DMS79 (cell line): ENCODE data around the gene MASP2.
A peak's percentile ranks its signal among the peaks of the same experiment; 100 is the strongest.
"Not testable (repeated sequence)": the region's sequence is repeated elsewhere in the genome, so short reads cannot be mapped to it uniquely, and the experiment has no call there.

Source experiments
- DNase-seq: peaks from one replicate; lab custom pipeline; 2025; lab: John Stamatoyannopoulos, UW

The MASP2 gene

GRCh38 chr1:11046625-11047365, at the start of gene MASP2:
TSS of gene MASP2 (minus strand) at chr1:11047239. CDS start at chr1:11047207, 32 bp downstream.
- DNase-seq: no peak

- DNase-seq: not testable (repeated sequence)
Measured at GRCh38 chr1:11083784-11084183, 36.7 kb upstream of the MASP2 start.

DNA sequence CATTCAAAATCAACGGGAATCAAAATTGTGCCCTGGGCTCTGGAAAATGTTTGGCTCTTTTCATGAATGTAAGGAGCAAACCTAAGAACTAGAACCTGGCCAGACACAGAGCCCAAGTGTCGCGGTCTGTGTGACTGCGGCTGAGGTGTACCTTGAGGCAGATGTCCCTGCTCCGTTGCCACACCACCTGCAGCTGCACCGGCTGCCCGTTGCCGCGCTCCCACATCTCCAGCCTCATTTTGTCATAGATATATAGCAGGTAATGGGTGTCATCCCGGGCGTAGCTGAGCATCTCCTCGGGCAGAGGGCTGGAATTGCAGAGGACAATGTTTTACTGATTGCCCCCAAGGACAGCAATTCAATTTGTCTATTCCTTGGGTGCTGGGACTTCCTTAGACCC, 33.9 kb upstream of the MASP2 start:
- no peak for DNase-seq

- no peak for DNase-seq
Measured at GRCh38 chr1:11078631-11079030, 31.6 kb upstream of the MASP2 start.

- DNase-seq: not testable (repeated sequence)
Measured at GRCh38 chr1:11073398-11073797, 26.4 kb upstream of the MASP2 start.

DNA sequence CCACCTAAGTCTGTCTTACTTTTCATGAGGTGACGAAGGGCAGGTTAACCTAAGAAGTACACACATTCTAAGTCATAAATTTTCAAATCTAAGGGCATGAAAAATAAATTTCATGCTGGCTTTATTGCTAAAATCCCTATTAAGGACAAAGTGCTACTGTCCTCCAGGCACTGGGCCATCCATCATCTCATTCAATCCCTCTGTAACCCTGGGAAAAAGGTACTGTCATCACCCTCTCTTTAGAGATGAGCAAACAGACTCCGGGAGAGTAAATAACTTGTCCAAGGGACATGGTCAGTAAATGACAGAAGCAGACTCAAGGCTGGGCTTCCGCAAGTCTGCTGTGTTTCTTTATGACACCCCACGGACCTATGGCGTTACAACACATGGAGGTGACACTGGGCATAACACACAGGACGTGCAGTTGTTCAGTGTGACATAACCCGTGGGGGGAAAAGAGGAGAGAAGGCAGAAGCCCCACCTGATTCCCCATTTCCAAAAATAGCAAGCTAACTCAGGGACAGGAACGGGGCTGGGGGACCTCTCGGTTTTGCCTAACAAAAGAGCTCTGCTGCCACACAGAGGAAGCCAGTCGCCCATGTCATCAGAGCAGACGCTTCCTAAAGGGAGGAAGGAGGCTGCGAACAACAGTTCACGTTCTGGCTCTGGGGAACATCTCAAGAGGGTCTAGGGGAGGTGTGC, 25.3 kb upstream of the MASP2 start:
- DNase-seq: peak; percentile 91

- DNase-seq: peak; percentile 98
Measured at GRCh38 chr1:11071463-11072215, 24.6 kb upstream of the MASP2 start.

GRCh38 chr1:11070876-11071275, 23.8 kb upstream of the MASP2 start:
- DNase-seq: no peak

DNA sequence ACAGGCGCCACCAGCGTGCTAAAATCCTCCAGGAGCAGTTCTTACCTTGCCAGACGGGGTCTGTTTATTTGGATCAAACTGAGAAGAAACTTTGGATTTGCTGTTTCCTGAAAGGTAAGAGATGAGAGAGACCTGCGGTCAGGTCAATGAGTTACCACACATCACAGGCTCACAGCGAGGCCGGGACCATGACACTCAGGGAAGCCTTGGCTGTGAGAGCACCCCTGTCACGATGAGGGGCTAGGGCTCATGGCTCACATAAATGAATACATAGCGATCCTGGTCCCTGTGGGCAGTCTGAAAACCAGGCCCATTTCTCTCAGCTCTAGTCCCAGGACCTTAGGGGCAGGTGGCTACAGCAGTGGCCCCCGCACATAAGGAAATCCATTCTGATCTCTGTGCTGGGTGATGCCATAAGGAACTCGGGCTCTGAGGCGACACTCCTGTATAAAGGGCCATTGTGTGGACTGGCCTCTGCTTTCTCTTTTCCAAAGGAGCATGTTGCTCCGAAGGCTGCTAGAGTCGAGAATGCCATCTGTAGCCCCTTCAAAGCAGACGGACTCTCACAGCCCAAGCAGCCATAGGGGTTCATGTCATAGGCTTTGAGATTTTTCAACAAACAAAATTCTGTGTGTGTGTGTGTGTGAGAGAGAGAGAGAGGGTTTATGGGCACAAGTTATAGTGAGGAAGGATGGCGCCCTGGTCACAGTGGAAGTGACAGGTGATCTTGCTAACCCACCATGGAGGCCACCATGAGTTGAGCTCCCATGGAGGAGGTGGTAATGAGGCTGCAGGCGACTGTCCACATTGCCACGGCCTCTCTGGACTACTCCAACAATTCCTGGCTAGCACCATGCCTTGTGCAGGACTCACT, 21.8 kb upstream of the MASP2 start:
- DNase-seq: no peak

DNA sequence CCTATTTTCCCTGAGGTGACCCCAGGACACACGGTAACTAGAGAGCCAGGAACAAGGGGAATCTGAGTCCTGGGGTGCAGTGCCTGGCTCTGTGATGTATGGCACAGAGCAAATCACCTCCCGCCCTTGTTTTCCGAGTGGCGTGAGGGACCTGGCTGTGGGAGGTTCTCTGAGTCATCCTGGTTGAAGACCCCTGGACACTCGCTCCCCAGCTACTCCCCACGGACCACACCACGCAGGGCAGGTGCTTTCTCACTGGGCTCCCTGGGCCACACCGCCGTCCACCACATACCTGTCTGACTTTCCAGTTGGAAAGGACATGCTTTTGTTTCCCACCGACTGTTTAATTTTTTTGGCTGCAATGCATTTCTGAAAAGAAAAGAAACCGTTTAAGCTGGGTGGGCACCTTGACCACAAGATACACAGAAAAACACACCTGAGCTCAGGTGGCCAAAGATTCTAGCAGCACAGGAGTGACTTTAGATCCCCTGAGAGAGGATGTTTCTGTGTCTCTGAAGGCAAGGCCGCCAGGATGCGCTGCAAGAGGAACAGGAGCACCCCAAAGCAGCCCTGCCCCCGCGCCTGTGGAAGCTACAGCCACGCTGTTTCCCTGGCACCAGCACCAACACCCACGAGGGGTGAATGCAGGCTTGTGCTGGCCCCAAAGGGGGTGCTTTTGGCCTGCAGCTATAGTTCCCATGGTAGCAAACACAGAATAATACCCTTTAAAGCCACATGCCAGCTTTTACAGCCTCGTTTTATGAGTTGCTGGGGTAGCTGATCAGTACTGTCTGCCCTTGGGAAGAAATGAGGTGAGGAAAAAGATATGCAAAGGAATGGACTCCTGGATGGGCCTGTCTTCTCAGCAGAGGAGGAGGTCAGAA, 20.9 kb upstream of the MASP2 start:
- no peak for DNase-seq

DNA sequence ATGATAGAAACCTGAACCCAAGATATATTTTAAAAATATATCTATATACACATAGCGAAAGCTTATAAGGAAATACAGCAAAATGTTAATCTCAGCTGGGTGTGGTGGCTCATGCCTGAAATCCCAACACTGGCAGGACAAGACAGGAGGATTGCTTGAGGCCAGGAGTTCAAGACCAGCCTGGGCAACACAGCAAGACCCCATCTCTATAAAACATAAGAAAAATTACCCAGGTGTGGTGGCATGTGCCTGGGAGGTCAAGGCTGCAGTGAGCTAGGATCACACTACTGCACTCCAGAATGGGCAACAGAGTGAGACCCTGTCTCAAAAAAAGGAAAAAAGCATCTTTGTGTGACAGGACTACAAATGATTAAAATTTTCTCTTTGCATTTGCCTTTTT, 18.8 kb upstream of the MASP2 start:
- no peak for DNase-seq

- DNase-seq: no peak
Measured at GRCh38 chr1:11064942-11065341, 17.9 kb upstream of the MASP2 start.

DNA sequence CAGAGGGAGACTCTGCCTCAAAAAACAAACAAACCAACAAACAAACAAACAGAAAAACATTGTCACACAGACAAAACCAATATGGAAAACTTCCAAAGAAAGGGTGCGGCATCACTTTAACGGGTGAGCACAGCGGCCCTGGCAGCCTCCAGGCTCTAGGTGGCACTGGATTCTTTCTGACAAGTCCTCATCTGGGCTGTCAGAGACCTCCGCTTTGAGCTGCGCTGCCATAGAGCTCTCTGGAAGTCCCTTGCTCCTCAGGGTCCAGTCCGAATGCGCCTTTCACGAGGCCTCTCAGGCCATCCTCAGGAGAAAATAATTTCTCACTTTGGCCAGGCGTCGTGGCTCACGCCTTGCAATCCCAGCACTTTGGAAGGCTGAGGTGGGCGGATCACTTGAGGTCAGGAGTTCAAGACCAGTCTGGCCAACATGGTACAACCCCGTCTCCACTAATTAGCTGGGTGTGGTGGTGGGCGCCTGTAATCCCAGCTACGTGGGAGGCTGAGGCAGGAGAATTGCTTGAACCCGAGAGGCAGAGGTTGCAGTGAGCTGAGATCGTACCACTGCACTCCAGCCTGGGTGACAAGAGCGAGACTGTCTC, 17.0 kb upstream of the MASP2 start:
- DNase-seq: not testable (repeated sequence)

DNA sequence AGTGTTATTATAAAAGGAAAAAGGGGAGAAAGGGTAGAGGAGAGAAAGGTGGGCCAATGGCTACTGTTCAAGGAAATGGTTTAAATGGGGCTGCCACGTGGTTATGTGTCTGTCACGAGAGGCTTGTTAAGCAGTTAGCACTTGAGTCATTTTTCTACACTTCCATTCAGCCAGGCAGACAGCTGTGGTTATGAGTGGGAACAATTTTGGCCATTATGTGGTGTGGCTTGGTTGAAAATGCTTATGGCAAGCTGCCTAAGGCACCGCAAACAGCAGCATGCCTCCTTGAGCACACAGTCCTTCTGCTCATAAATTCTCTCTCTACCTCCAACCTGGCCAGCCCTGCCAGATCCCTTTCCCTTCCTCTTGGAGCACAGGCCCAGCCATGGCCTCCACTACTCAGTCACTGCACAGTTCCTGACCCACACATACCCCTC, 15.9 kb upstream of the MASP2 start:
- peak; percentile 93 for DNase-seq

DNA sequence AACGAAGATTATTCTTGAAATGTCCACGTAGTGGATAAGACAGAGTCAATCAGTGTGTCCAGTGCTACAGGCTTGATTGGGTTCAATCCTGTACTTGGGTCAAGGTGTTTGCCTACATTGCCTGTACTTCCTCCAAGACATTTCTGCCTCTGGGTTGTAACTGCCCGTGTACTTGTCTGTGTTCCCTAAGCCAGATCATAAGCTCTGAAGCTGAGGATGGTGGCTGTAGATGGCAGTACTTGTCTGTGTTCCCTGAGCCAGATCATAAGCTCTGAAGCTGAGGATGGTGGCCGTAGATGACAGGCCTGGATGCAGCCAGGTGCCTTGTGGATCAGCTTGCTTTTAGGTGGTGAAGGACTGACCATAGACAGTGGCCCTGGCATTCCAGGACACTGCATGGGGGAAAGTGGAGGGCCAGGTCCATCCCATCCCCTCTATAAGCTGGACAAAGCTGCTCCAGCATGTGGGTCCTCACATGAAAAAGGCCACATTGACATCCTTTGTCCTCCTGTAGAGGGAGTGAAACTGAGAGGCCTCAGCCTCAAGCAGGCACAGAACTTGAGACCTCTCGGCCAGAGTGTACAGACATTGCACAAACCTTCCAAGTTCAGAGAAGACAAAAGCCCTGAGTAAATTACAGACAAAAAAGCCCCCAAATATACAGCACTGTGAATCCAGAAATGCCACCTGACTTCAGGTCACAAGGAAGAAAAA, 14.8 kb upstream of the MASP2 start:
- DNase-seq: no peak

DNA sequence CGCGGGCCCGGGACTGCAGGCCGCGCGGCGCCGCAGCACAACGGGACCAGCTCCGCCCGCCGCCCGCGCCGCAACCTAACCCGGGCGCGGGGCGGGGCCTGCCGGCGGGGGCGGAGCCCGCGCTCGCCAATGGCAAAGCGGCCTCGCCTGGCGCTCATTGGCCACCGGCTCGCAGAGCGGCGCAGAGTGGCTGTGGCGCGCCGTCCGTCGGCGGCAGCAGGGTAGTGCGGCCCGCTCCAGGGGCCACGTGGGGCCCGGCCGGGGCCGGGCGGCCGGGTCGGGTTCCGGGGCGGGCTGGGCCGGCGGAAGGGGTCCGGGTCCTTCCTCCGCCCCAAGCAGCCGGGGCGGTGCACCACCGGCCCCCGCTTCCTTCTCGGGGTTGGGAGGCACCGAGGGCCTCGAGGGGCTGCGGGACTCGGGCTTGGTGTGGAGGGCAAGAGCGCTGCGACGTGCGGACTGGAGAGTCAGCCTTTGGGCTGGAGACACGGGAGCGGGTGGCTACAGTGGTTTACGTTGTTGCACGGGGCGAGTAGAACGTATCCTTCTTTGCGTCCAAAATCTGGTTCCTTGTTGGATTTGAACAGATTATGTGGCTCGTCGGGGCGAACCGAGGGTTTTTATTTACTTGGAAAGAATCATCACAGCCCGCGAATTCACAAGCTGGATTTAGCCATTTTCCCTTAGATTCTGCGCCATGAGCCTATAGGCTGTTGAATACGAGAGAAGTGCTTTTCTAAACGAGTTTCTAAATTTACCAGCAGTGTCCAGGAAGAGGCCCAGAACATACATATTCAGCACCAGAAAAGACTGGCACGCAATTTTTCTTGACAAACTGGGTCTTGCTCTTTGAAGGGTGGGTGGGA, 13.2 kb upstream of the MASP2 start, which contains the start of gene SRM:
Gene SRM (minus strand): TSS at position 51 of the 863 bp plus-strand sequence. CDS start 75 bp downstream, outside the sequence.
- peak; percentile 69 for DNase-seq

- DNase-seq: no peak
Measured at GRCh38 chr1:11059155-11059967, 12.3 kb upstream of the MASP2 start.
